Hepatocyte (in vitro differentiated cells): Measurements from ENCODE around the gene SMAD3. TPM values are rescaled to one million over a fixed set of nuclear protein-coding genes. Genes with fewer than 3 reads are reported as not detected.
"Not testable (repeated sequence)": the region's sequence is repeated elsewhere in the genome, so short reads cannot be mapped to it uniquely, and the experiment has no call there.

ENCODE experiments used
- DNase-seq: peaks from one replicate; pipeline ENCODE4 v3.0.0-alpha.2; 2016; ENCODE audit warnings: low spot score
- H2AFZ ChIP-seq: fragments of 200-600 bp; sonication (generic); 2 replicates; pipeline ENCODE4 v1.6.0; 2016; ENCODE audit warnings: antibody characterized with exemption, mild to moderate bottlenecking
- H3K27ac ChIP-seq: fragments of 200-600 bp; sonication (generic); 2 replicates; pipeline ENCODE4 v1.5.1; 2016; ENCODE audit warnings: mild to moderate bottlenecking
- H3K27me3 ChIP-seq: fragments of 200-600 bp; sonication (generic); 2 replicates; pipeline ENCODE4 v1.6.1; 2016
- H3K36me3 ChIP-seq: fragments of 200-600 bp; sonication (generic); replicated peaks from 2 replicates; pipeline ENCODE4 v1.5.1; 2016; ENCODE audit warnings: low read depth; ENCODE audit not compliant: insufficient read depth
- H3K4me1 ChIP-seq: fragments of 200-600 bp; sonication (generic); 2 replicates; pipeline ENCODE4 v1.5.1; 2016; ENCODE audit warnings: mild to moderate bottlenecking, moderate library complexity; ENCODE audit not compliant: insufficient read depth
- H3K4me2 ChIP-seq: fragments of 200-600 bp; sonication (generic); 2 replicates; pipeline ENCODE4 v1.6.0; 2016
- H3K4me3 ChIP-seq: fragments of 200-600 bp; sonication (generic); 2 replicates; pipeline ENCODE4 v1.5.1; 2016; ENCODE audit warnings: mild to moderate bottlenecking
- H3K79me2 ChIP-seq: fragments of 200-600 bp; sonication (generic); 2 replicates; pipeline ENCODE4 v1.6.0; 2017; ENCODE audit warnings: mild to moderate bottlenecking
- H3K9me2 ChIP-seq: fragments of 200-600 bp; sonication (generic); replicated peaks from 2 replicates; pipeline ENCODE4 v1.6.0; 2017; ENCODE audit warnings: mild to moderate bottlenecking; ENCODE audit not compliant: insufficient read depth
- H3K9me3 ChIP-seq: fragments of 200-600 bp; sonication (generic); 2 replicates; pipeline ENCODE4 v1.5.1; 2016; ENCODE audit warnings: low read depth, mild to moderate bottlenecking
- H4K20me1 ChIP-seq: fragments of 200-600 bp; sonication (generic); 2 replicates; pipeline ENCODE4 v1.6.0; 2016; ENCODE audit warnings: mild to moderate bottlenecking; ENCODE audit not compliant: insufficient read depth, poor library complexity, severe bottlenecking
- EZH2 ChIP-seq: fragments of 200-600 bp; sonication (generic); IDR thresholded peaks from 2 replicates; pipeline ENCODE4 v1.6.1; 2016; ENCODE audit warnings: antibody characterized with exemption, mild to moderate bottlenecking, borderline replicate concordance
- EZH2phosphoT487 ChIP-seq: fragments of 200-600 bp; sonication (generic); IDR thresholded peaks from one replicate; pipeline ENCODE4 v1.6.1; 2018; ENCODE audit warnings: antibody characterized with exemption, mild to moderate bottlenecking, low read depth, moderate library complexity; ENCODE audit not compliant: unreplicated experiment, severe bottlenecking
- WGBS: methylation state at CpG from one replicate; pipeline ENCODE4 v1.1.6; 2016; ENCODE audit warnings: low lambda C conversion rate; ENCODE audit errors: missing lambda C conversion rate; 5-methylcytosine and 5-hydroxymethylcytosine counted together
- polyA plus RNA-seq: library from polyadenylated mRNA; unstranded; fragments of >200 nt; fragmentation: Nextera tagmentation; extraction: Ambion mirVana; gene quantifications from 2 replicates; pipeline ENCODE4 v1.2.1, GENCODE V29; 2016
- total RNA-seq: library from RNA; depleted of rRNA; stranded (reverse); fragments of >200 nt; gene quantifications from 2 replicates; pipeline ENCODE4 v1.2.3, GENCODE V29; 2014
- TF ChIP-seq, protein P1 (sequence below): fragments of 200-600 bp; sonication (generic); IDR thresholded peaks from 2 replicates; pipeline ENCODE4 v1.5.1; 2016; ENCODE audit warnings: antibody characterized with exemption, mild to moderate bottlenecking; ENCODE audit not compliant: poor library complexity

Gene SMAD3
- total and polyA plus RNA-seq, 2 experiments from 2014 or later: 24.7 to 32.2 TPM

DNA sequence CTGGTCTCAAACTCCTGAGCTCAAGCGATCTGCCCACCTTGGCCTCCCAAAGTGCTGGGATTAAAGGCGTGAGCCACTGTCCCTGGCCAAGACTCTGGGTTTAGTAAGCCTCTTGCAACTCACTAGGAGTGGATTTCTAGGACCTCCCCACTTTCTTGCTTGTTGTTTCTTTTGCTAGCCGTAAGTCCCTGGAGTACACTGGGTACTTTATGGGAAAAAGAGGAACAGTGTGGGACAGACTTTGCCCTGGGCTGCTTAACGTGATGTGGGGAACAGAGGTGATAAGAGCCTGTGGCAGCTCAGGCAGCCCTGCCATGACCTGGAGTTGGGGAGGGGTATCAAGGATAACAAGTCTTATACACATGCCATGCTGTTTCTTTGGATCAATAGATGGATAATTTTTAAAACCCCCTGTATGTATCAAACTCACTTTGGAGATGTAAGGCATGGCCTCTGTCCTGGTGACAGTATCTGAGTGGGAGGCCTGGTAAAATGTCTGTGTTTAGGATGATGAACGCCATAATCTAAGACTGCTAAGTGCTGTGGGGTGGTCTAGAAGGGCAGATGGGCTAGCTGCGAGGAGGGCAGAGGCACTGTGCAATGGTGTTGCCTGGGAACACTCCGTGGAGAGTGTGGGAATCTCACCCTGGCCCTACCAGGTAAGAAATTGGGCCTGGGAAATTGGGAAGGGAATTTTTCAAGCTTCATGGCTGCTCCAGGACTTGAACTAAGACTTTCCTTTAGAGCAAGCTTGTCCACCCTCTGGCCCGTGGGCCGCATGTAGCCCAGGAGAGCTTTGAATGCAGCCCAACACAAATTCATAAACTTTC lies 54.8 kb downstream of the SMAD3 start:
- peak overlapping the region; percentile 96 for H3K27ac ChIP-seq
- DNase-seq: peak; percentile 37
- 67% methylated on average over 9 of the region's 9 CpGs for WGBS
- no peak overlapping the region for H2AFZ ChIP-seq
- no peaks in the 10 kb centered on the region for H3K9me3 ChIP-seq
- no peaks in the 10 kb centered on the region for H3K9me2 ChIP-seq
- no peaks in the 10 kb centered on the region for H4K20me1 ChIP-seq
- H3K4me3 ChIP-seq: no peak overlapping the region
- peaks cover 94% of the 10 kb centered on the region for H3K79me2 ChIP-seq
- H3K4me2 ChIP-seq: peak overlapping the region; percentile 66
- peaks cover 86% of the 10 kb centered on the region for H3K4me1 ChIP-seq
- H3K27me3 ChIP-seq: no peaks in the 10 kb centered on the region
- H3K36me3 ChIP-seq: no peaks in the 10 kb centered on the region
- TF ChIP-seq, protein P1, sequence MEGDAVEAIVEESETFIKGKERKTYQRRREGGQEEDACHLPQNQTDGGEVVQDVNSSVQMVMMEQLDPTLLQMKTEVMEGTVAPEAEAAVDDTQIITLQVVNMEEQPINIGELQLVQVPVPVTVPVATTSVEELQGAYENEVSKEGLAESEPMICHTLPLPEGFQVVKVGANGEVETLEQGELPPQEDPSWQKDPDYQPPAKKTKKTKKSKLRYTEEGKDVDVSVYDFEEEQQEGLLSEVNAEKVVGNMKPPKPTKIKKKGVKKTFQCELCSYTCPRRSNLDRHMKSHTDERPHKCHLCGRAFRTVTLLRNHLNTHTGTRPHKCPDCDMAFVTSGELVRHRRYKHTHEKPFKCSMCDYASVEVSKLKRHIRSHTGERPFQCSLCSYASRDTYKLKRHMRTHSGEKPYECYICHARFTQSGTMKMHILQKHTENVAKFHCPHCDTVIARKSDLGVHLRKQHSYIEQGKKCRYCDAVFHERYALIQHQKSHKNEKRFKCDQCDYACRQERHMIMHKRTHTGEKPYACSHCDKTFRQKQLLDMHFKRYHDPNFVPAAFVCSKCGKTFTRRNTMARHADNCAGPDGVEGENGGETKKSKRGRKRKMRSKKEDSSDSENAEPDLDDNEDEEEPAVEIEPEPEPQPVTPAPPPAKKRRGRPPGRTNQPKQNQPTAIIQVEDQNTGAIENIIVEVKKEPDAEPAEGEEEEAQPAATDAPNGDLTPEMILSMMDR: no peak
- TF ChIP-seq EZH2: no peak
- TF ChIP-seq EZH2phosphoT487: no peak

DNA sequence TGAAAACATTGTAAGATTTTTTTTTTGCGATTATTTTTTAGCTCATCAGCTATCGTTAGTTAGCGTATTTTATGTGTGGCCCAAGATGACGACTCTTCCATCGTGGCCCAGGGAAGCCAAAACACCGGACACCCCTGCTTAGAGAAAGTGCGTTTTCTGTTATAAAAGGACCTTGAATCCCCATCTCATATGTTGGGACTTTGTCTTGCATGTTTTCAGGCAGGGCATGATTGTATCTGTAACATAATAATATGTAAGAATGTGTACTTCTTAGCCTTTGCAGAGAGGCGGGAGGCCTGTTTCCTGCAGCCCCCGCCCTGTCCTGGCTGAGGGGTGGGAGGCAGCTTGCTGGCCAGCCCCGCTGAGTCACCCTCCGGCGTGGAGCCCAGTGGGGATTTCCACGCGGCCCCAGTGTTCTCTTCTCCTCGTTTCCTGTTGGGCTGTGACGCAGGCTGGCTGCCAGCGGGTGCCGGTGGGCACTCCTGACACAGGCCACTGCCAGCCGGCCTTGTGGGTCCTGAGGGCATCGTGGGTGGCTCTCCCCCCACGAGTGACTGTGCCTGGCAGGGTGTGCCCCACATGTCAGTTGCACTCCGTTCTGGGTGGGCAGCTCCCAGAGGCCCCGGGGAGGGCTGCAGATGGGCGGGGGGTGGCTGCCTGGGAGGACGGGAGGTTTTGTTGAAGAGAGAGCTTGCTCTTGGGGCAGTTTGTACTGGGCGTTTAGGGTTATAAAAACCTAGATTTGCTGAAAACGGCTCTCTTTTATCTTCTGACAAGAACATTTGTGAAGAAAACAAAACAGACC lies 55.6 kb downstream of the SMAD3 start:
- Histone ChIP-seq H3K27me3 (no peaks in the 10 kb centered on the region), H4K20me1 (no peaks in the 10 kb centered on the region), H3K4me3 (no peak overlapping the region), H2AFZ (no peak overlapping the region), H3K36me3 (no peaks in the 10 kb centered on the region), H3K4me2 (peak overlapping the region; percentile 66), H3K9me3 (no peaks in the 10 kb centered on the region), H3K79me2 (peaks cover 92% of the 10 kb centered on the region), H3K9me2 (no peaks in the 10 kb centered on the region), H3K4me1 (peaks cover 86% of the 10 kb centered on the region), H3K27ac (peak overlapping the region; percentile 96)
- TF ChIP-seq, protein P1: no peak
- no peak for TF ChIP-seq EZH2phosphoT487
- no peak for TF ChIP-seq EZH2
- peak; percentile 86 for DNase-seq
- WGBS: 40% methylated on average over 27 of the region's 27 CpGs

DNA sequence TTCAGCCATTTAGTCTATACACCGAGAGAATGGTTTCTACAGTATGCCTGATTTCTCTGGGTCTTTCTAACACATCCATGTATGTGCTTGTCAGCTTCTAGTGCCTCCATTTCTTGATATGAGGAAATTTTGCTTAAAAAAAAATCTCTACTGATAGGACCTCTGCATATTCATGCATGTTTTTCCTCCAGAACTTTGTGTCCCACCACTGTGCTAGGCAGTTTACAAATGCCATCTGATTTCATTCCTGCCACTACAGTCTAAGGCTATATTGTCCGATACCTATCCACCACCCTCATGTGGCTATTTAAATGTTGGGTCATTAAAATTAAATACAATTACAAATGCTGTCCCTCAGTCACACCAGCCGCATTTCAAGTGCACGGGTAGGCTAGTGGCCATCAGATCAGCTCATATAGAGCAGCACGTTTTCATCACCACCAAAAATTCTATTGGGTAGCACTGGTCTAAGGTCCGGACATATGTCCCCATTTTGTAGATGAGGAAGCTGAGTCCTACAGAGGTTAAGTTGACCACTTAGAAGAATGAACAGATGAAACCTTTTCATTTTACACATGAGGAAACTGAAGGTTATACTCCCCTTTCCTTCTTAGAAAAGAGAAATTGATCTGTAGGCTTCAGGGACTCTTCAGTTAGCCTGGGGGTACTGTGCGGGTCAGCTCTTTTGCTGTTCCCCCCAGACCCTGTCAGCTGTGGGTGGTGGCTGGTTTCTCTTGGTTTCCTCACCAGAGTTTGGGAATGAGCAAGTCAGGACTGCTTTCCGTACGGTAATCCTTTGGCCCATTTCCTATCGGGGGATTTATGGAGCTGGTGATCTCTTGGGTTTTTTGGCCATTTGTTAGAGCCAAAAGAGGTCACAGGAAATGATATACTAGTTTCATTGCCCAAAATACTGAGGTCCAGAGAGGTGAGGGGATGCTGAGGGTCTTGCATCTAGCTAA lies 56.5 kb downstream of the SMAD3 start:
- TF ChIP-seq EZH2: no peak
- TF ChIP-seq EZH2phosphoT487: no peak
- TF ChIP-seq, protein P1: no peak
- Histone ChIP-seq H3K27me3 (no peaks in the 10 kb centered on the region), H4K20me1 (peaks cover 5% of the 10 kb centered on the region), H3K4me1 (peaks cover 87% of the 10 kb centered on the region), H3K4me2 (peak overlapping the region; percentile 66), H3K9me2 (no peaks in the 10 kb centered on the region), H3K9me3 (no peaks in the 10 kb centered on the region), H3K36me3 (no peaks in the 10 kb centered on the region), H2AFZ (no peak overlapping the region), H3K27ac (peak overlapping the region; percentile 96), H3K79me2 (peaks cover 92% of the 10 kb centered on the region), H3K4me3 (no peak overlapping the region)
- DNase-seq: no peak
- 77% methylated on average over 10 of the region's 10 CpGs for WGBS

DNA sequence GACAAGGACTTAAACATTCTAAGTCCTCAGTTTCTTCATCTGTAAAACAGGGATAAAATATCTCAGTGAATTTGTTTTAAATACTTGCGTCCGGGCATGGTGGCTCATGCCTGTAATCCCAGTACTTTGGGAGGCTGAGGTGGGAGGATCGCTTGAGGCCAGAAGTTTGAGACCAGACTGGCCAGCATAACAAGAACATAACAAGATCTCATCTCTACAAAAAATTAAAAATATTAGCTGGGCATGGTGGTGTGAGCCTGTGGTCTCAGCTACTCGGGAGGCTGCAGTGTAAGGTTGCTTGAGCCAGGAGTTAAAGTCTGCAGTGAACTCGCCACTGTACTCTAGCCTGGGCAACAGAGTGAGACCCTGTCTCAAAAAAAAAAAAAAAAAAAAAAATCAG lies 57.4 kb downstream of the SMAD3 start:
- WGBS: 73% methylated on average over 5 of the region's 5 CpGs
- peaks cover 92% of the 10 kb centered on the region for H3K79me2 ChIP-seq
- H3K4me2 ChIP-seq, H3K27me3 ChIP-seq, H3K4me3 ChIP-seq, H3K9me3 ChIP-seq, DNase-seq, H2AFZ ChIP-seq, H3K9me2 ChIP-seq, H3K36me3 ChIP-seq: not testable (repeated sequence)
- peaks cover 12% of the 10 kb centered on the region for H4K20me1 ChIP-seq
- H3K27ac ChIP-seq: peak overlapping the region; percentile 96
- peaks cover 86% of the 10 kb centered on the region for H3K4me1 ChIP-seq

DNA sequence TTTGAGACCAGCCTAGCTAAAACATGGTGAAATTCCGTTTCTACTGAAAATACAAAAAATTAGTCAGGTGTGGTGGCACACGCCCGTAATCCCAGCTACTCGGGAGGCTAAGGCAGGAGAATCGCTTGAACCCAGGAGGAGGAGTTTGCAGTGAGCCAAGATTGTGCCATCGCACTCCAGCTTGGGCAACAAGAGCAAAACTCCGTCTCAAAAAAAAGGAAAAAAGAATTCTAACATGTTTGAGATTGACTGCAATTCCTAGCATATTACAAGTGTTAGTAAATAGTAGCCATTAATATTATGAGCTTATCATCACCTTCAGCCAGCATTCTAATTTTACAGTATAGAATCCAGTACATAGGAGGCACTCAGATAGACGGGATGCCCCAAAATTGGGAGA lies 57.9 kb downstream of the SMAD3 start:
- Histone ChIP-seq H3K4me1 (peaks cover 86% of the 10 kb centered on the region), H3K27ac (peak overlapping the region; percentile 82), H3K79me2 (peaks cover 92% of the 10 kb centered on the region), H4K20me1 (peaks cover 16% of the 10 kb centered on the region)
- WGBS: 97% methylated on average over 8 of the region's 8 CpGs
- H2AFZ ChIP-seq, H3K36me3 ChIP-seq, H3K27me3 ChIP-seq, H3K4me2 ChIP-seq, H3K9me3 ChIP-seq, H3K9me2 ChIP-seq, H3K4me3 ChIP-seq, DNase-seq: not testable (repeated sequence)
